Heart left ventricle (tissue), 13 donors: ENCODE data around the gene POLG.

Source experiments
- POLR2A ChIP-seq, 2 donors: fragments of 450-650 bp; IDR thresholded peaks; one replicate each; pipeline ENCODE4 v1.6.1; 2017; ENCODE audit warnings: antibody characterized with exemption in 2 of 2, mild to moderate bottlenecking in 2 of 2, moderate library complexity in 2 of 2
- TF ChIP-seq, protein P1 (sequence below), 12 donors: fragments of 200-600 bp; sonication (generic) in 4 of 12; IDR thresholded peaks; one replicate each; pipeline versions ENCODE4 v1.5.0 to v1.8.0; 2018 to 2022; ENCODE audit warnings: antibody characterized with exemption in 12 of 12, mild to moderate bottlenecking in 5 of 12
- donor health status: ischemic (EF 13 %, LVEDD 7.1; RV severe dilation, severe dysfunction).
- donor health status: DM: no; HTN: yes; CAD: no.
- donor health status: DM: no; HTN: no; CAD: no.
- donor health status: ischemic (EF 25% LVEDD 6.9; RV normal size, moderate dysfunction).
- donor health status: ischemic (EF 25% LVEDD 5.7; RV mildly dilated, moderate dysfunction).
- donor health status: ischemic (EF 35%, LVEDD 5.7; RV mildly dilated, moderate dysfunction).
- donor health status: nonischemic (EF 11% LVEDD 7.7; RV severe dilation, severe dysfunction).
- donor health status: DM: yes; HTN: yes; CAD: no.
- donor health status: PGD.
- donor health status: ischemic (EF 29% LVEDD 5.4; RV normal size, mild dysfunction).
- donor health status: nonischemic (EF 23%, LVEDD 6.1; RV moderate dilation, normal function).

DNA sequence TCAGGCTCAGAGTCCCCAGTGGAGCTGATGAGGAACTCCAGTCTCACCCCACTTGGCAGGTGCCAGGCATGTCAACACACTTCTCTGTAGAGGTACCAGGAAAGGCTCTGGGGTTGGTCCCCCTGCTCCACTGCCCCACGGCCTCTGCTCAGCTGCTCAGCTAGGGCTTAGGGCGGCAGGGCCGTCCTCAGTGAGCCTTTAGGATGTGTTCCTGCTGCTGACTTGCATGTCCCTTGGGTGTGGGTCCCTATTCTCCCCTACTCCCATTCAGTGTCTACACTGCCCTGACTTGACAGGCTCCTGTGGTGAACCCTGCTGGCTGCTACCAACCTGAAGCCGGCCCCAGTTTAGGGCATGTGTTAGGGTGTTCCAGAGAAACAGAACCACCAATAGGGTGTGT, 17.9 kb upstream of the POLG start:
- TF ChIP-seq, protein P1, sequence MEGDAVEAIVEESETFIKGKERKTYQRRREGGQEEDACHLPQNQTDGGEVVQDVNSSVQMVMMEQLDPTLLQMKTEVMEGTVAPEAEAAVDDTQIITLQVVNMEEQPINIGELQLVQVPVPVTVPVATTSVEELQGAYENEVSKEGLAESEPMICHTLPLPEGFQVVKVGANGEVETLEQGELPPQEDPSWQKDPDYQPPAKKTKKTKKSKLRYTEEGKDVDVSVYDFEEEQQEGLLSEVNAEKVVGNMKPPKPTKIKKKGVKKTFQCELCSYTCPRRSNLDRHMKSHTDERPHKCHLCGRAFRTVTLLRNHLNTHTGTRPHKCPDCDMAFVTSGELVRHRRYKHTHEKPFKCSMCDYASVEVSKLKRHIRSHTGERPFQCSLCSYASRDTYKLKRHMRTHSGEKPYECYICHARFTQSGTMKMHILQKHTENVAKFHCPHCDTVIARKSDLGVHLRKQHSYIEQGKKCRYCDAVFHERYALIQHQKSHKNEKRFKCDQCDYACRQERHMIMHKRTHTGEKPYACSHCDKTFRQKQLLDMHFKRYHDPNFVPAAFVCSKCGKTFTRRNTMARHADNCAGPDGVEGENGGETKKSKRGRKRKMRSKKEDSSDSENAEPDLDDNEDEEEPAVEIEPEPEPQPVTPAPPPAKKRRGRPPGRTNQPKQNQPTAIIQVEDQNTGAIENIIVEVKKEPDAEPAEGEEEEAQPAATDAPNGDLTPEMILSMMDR (IDR thresholded peaks at IDR 0.05) = no peak
- TF ChIP-seq POLR2A (IDR thresholded peaks at IDR 0.05) = no peak
